Urinary bladder (tissue), 4 donors: ENCODE results near the gene SP140L. TPM values are rescaled to one million over a fixed set of nuclear protein-coding genes. Genes with fewer than 3 reads are reported as not detected.
A peak's percentile ranks its signal among the peaks of the same experiment; 100 is the strongest.
"Not testable (repeated sequence)": the region's sequence is repeated elsewhere in the genome, so short reads cannot be mapped to it uniquely, and the experiment has no call there.

Source experiments
- DNase-seq: peaks from one replicate; pipeline ENCODE4 v3.0.0-alpha.2; 2015; ENCODE audit errors: extremely low spot score
- H3K27ac ChIP-seq: one replicate; pipeline ENCODE4 v1.5.1; 2013; ENCODE audit warnings: low read depth, mild to moderate bottlenecking, moderate library complexity
- H3K36me3 ChIP-seq: one replicate; pipeline ENCODE4 v1.6.1; 2013; ENCODE audit warnings: mild to moderate bottlenecking, moderate library complexity; ENCODE audit not compliant: insufficient read depth
- H3K4me1 ChIP-seq: one replicate; pipeline ENCODE4 v1.6.1; 2013; ENCODE audit warnings: mild to moderate bottlenecking, moderate library complexity; ENCODE audit not compliant: insufficient read depth
- H3K4me3 ChIP-seq: one replicate; pipeline ENCODE4 v1.5.1; 2013; ENCODE audit warnings: low read depth, low read length
- WGBS: extraction: QIAGEN DNeasy Blood & Tissue Kit; methylation state at CpG from one replicate; pipeline ENCODE4 v1.1.7; 2013; 5-methylcytosine and 5-hydroxymethylcytosine counted together
- polyA plus RNA-seq: library from polyadenylated mRNA; stranded (reverse); fragments of 200-250 nt; gene quantifications from one replicate; pipeline ENCODE4 v1.2.3, GENCODE V29; 2013
- total RNA-seq: library from RNA; depleted of rRNA; stranded (reverse); fragments of >200 nt; gene quantifications from one replicate; pipeline ENCODE4 v1.2.3, GENCODE V29; 2014
- donor health status: healthy with polysubstance abuse.
- donor health status: healthy.

The SP140L gene
- total and polyA plus RNA-seq, 2 donors = 10.4 to 16.8 TPM

GRCh38 chr2:230429513-230429912 is 102.5 kb downstream of the SP140L start:
- Histone ChIP-seq H3K4me3 (no peak overlapping the region), H3K4me1 (no peaks in the 10 kb centered on the region), H3K27ac (no peak overlapping the region), H3K36me3 (peaks cover 3% of the 10 kb centered on the region)
- DNase-seq = no peak

GRCh38 chr2:230430957-230431910 is 104.2 kb downstream of the SP140L start:
- Histone ChIP-seq H3K4me3 (no peak overlapping the region), H3K4me1 (no peaks in the 10 kb centered on the region), H3K27ac (no peak overlapping the region), H3K36me3 (peaks cover 3% of the 10 kb centered on the region)
- 73% methylated on average over 1 of the region's 1 CpG for WGBS
- DNase-seq = no peak

- no peak overlapping the region for H3K27ac ChIP-seq
- H3K36me3 ChIP-seq = no peaks in the 10 kb centered on the region
- H3K4me3 ChIP-seq = no peak overlapping the region
- DNase-seq = no peak
- WGBS = 74% methylated on average over 4 of the region's 4 CpGs
- H3K4me1 ChIP-seq = no peaks in the 10 kb centered on the region
Measured at GRCh38 chr2:230434677-230435324, 107.8 kb downstream of the SP140L start.

GRCh38 chr2:230435431-230435830 is 108.4 kb downstream of the SP140L start:
- Histone ChIP-seq H3K36me3 (no peaks in the 10 kb centered on the region), H3K4me1 (no peaks in the 10 kb centered on the region), H3K27ac (no peak overlapping the region), H3K4me3 (no peak overlapping the region)
- DNase-seq = no peak
- WGBS = 92% methylated on average over 2 of the region's 2 CpGs

- not testable (repeated sequence) for H3K4me1 ChIP-seq, H3K27ac ChIP-seq, H3K36me3 ChIP-seq, H3K4me3 ChIP-seq, DNase-seq
Measured at GRCh38 chr2:230439121-230439520, 112.1 kb downstream of the SP140L start.

- WGBS = 43% methylated on average over 2 of the region's 2 CpGs
- Histone ChIP-seq H3K4me3 (no peak overlapping the region), H3K4me1 (no peaks in the 10 kb centered on the region)
Measured at GRCh38 chr2:230439590-230439989, 112.6 kb downstream of the SP140L start.

GRCh38 chr2:230441227-230441897 is 114.4 kb downstream of the SP140L start:
- WGBS = 74% methylated on average over 4 of the region's 4 CpGs

More at GRCh38 chr2:230439590-230439989, 112.6 kb downstream of the SP140L start:
- Histone ChIP-seq H3K36me3 (no peaks in the 10 kb centered on the region), H3K27ac (peak overlapping the region; percentile 23)
- DNase-seq = no peak

GRCh38 chr2:230443541-230443940 is 116.5 kb downstream of the SP140L start:
- WGBS = 81% methylated on average over 2 of the region's 2 CpGs
- Histone ChIP-seq H3K27ac (no peak overlapping the region), H3K36me3 (no peaks in the 10 kb centered on the region), H3K4me3 (no peak overlapping the region), H3K4me1 (no peaks in the 10 kb centered on the region)
- DNase-seq = no peak

More at GRCh38 chr2:230441227-230441897, 114.4 kb downstream of the SP140L start:
- no peak for DNase-seq
- no peaks in the 10 kb centered on the region for H3K36me3 ChIP-seq
- H3K4me3 ChIP-seq = no peak overlapping the region
- no peak overlapping the region for H3K27ac ChIP-seq
- no peaks in the 10 kb centered on the region for H3K4me1 ChIP-seq

- Histone ChIP-seq H3K27ac (no peak overlapping the region), H3K4me3 (no peak overlapping the region), H3K4me1 (no peaks in the 10 kb centered on the region), H3K36me3 (peaks cover 4% of the 10 kb centered on the region)
- no peak for DNase-seq
- 77% methylated on average over 2 of the region's 2 CpGs for WGBS
Measured at GRCh38 chr2:230444832-230445231, 117.8 kb downstream of the SP140L start.

GRCh38 chr2:230447036-230447435 is 120.0 kb downstream of the SP140L start:
- Histone ChIP-seq H3K4me3 (no peak overlapping the region), H3K27ac (no peak overlapping the region), H3K36me3 (peaks cover 7% of the 10 kb centered on the region), H3K4me1 (no peaks in the 10 kb centered on the region)
- 83% methylated on average over 7 of the region's 7 CpGs for WGBS
- DNase-seq = no peak

GRCh38 chr2:230447455-230448451 is 120.8 kb downstream of the SP140L start:
- Histone ChIP-seq H3K4me1 (no peaks in the 10 kb centered on the region), H3K36me3 (peaks cover 7% of the 10 kb centered on the region), H3K4me3 (no peak overlapping the region), H3K27ac (no peak overlapping the region)
- 81% methylated on average over 8 of the region's 8 CpGs for WGBS
- DNase-seq = no peak

GRCh38 chr2:230449901-230450467 is 123.0 kb downstream of the SP140L start:
- H3K36me3 ChIP-seq = peaks cover 7% of the 10 kb centered on the region
- H3K4me3 ChIP-seq = no peak overlapping the region
- no peak for DNase-seq
- no peak overlapping the region for H3K27ac ChIP-seq
- H3K4me1 ChIP-seq = no peaks in the 10 kb centered on the region
- WGBS = 91% methylated on average over 6 of the region's 6 CpGs
